PC-9 (cell line): ENCODE results near the gene ZRANB2. TPM values are rescaled to one million over a fixed set of nuclear protein-coding genes. Genes with fewer than 3 reads are reported as not detected.

ENCODE experiments used
- BruUV-seq: library from RNA; stranded (reverse); fragments of 400-500 nt; replicated peaks from 2 replicates; lab custom pipeline; 2021; lab: Mats Ljungman, UMichigan
- CTCF ChIA-PET: fragments of 300-600 bp; sonication (Branson Sonifier 250); formaldehyde crosslinking; loops from one replicate; lab custom pipeline; 2022; ENCODE audit warnings: antibody characterized with exemption; lab: Charles Lee
- POLR2A ChIA-PET: fragments of 300-600 bp; sonication (Branson Sonifier 250); formaldehyde crosslinking; loops from one replicate; lab custom pipeline; 2022; ENCODE audit warnings: antibody characterized with exemption; ENCODE audit not compliant: unreplicated experiment; lab: Charles Lee
- DNase-seq, 2 experiments: peaks; one replicate each; pipeline versions ENCODE4 v3.0.0 to v3.0.0-alpha.2; 2015 to 2022; ENCODE audit warnings: mixed read lengths in 1 of 2
- H2AFZ ChIP-seq: fragments of 200-600 bp; sonication (generic); 2 replicates; pipeline ENCODE4 v1.8.1; 2017; ENCODE audit warnings: antibody characterized with exemption
- H3F3A ChIP-seq: fragments of 200-600 bp; sonication (generic); 2 replicates; pipeline ENCODE4 v1.8.1; 2017; ENCODE audit warnings: antibody characterized with exemption, mild to moderate bottlenecking, low read depth; ENCODE audit not compliant: insufficient read depth
- H3K27ac ChIP-seq: fragments of 200-600 bp; sonication (generic); 2 replicates; pipeline ENCODE4 v1.6.1; 2016; ENCODE audit warnings: mixed run types
- H3K27me3 ChIP-seq: fragments of 200-600 bp; sonication (generic); 2 replicates; pipeline ENCODE4 v1.6.1; 2016; ENCODE audit warnings: low read depth, mixed run types; ENCODE audit not compliant: insufficient read depth
- H3K36me3 ChIP-seq: fragments of 200-600 bp; sonication (generic); 2 replicates; pipeline ENCODE4 v1.6.1; 2016; ENCODE audit warnings: low read depth, mixed run types
- H3K4me1 ChIP-seq: fragments of 200-600 bp; sonication (generic); replicated peaks from 2 replicates; pipeline ENCODE4 v1.6.1; 2016; ENCODE audit warnings: mixed run types; ENCODE audit not compliant: insufficient read depth
- H3K4me2 ChIP-seq: fragments of 200-600 bp; sonication (generic); 2 replicates; pipeline ENCODE4 v1.6.1; 2017; ENCODE audit warnings: mixed run types
- H3K4me3 ChIP-seq: fragments of 200-600 bp; sonication (generic); 2 replicates; pipeline ENCODE4 v1.6.1; 2016; ENCODE audit warnings: mixed run types
- H3K79me2 ChIP-seq: fragments of 200-600 bp; sonication (generic); 2 replicates; pipeline ENCODE4 v1.6.1; 2017; ENCODE audit warnings: low read depth, mixed run types
- H3K9me2 ChIP-seq: fragments of 200-600 bp; sonication (generic); 2 replicates; pipeline ENCODE4 v1.8.1; 2017; ENCODE audit warnings: mild to moderate bottlenecking; ENCODE audit not compliant: insufficient read depth
- H3K9me3 ChIP-seq: fragments of 200-600 bp; sonication (generic); 2 replicates; pipeline ENCODE4 v1.8.1; 2016; ENCODE audit warnings: low read depth; ENCODE audit not compliant: insufficient read depth
- H4K20me1 ChIP-seq: fragments of 200-600 bp; sonication (generic); 2 replicates; pipeline ENCODE4 v1.8.1; 2017; ENCODE audit not compliant: insufficient read depth
- CTCF ChIP-seq: fragments of 200-600 bp; sonication (generic); conservative IDR thresholded peaks from 2 replicates; pipeline ENCODE4 v1.6.1; 2017; ENCODE audit warnings: mixed run types, antibody characterized with exemption, mild to moderate bottlenecking, moderate library complexity
- EZH2 ChIP-seq: fragments of 200-600 bp; sonication (generic); IDR thresholded peaks from 2 replicates; pipeline ENCODE4 v1.8.0; 2017; ENCODE audit warnings: antibody characterized with exemption, low read depth
- intact Hi-C: fragments of 100-400 bp; cut with micrococcal nuclease; formaldehyde crosslinking; loops from one replicate; pipeline ENCODE4 v1.10.0; 2022; ENCODE audit not compliant: unreplicated experiment
- total RNA-seq: library from RNA; stranded (reverse); gene quantifications from 2 replicates; pipeline ENCODE4 v1.2.3, GENCODE V29; 2021

Gene ZRANB2
- total RNA-seq, 1 experiment from 2014 or later: 79.6 TPM

- no peak for DNase-seq
- TF ChIP-seq EZH2 (no peak), CTCF (no peak)
- Histone ChIP-seq H3K9me3 (no peaks in the 10 kb centered on the region), H3K9me2 (no peaks in the 10 kb centered on the region), H3K79me2 (no peaks in the 10 kb centered on the region), H3K36me3 (no peaks in the 10 kb centered on the region), H3K4me3 (no peak overlapping the region), H3K27ac (no peak overlapping the region), H3K4me2 (no peak overlapping the region), H2AFZ (no peak overlapping the region), H4K20me1 (no peaks in the 10 kb centered on the region), H3K27me3 (no peaks in the 10 kb centered on the region), H3K4me1 (no peaks in the 10 kb centered on the region), H3F3A (no peaks in the 10 kb centered on the region)
- no TSS peak for BruUV-seq
- POLR2A ChIA-PET: no interaction called here
- intact Hi-C loops: no loop called here
- CTCF ChIA-PET: no interaction called here
Observed at GRCh38 chr1:71087713-71088112, 6.9 kb upstream of the ZRANB2 start.

GRCh38 chr1:71087060-71087459 is 6.2 kb upstream of the ZRANB2 start:
- ChIA-PET POLR2A (no interaction called here), CTCF (no interaction called here)
- H3K36me3 ChIP-seq: no peaks in the 10 kb centered on the region
- DNase-seq: no peak
- no peak overlapping the region for H3K27ac ChIP-seq
- no peaks in the 10 kb centered on the region for H3K9me2 ChIP-seq
- no peaks in the 10 kb centered on the region for H3K27me3 ChIP-seq
- H3F3A ChIP-seq: no peaks in the 10 kb centered on the region
- no peaks in the 10 kb centered on the region for H4K20me1 ChIP-seq
- H3K4me2 ChIP-seq: no peak overlapping the region
- H2AFZ ChIP-seq: no peak overlapping the region
- H3K4me1 ChIP-seq: no peaks in the 10 kb centered on the region
- H3K79me2 ChIP-seq: no peaks in the 10 kb centered on the region
- TF ChIP-seq CTCF (no peak), EZH2 (no peak)
- no TSS peak for BruUV-seq
- intact Hi-C loops: no loop called here
- H3K4me3 ChIP-seq: no peak overlapping the region
- H3K9me3 ChIP-seq: no peaks in the 10 kb centered on the region

- no peaks in the 10 kb centered on the region for H4K20me1 ChIP-seq
- no peak overlapping the region for H3K4me2 ChIP-seq
- no peak overlapping the region for H2AFZ ChIP-seq
- H3K79me2 ChIP-seq: no peaks in the 10 kb centered on the region
- ChIA-PET CTCF (no interaction called here), POLR2A (no interaction called here)
- no peaks in the 10 kb centered on the region for H3K9me2 ChIP-seq
- H3K4me3 ChIP-seq: no peak overlapping the region
- H3K36me3 ChIP-seq: no peaks in the 10 kb centered on the region
- TF ChIP-seq EZH2: no peak
- TF ChIP-seq CTCF: no peak
- BruUV-seq: no TSS peak
- H3K4me1 ChIP-seq: 0 out of 2 replicates have a peak, but pooled peaks cover 6% of the 10 kb centered on the region
- H3F3A ChIP-seq: no peaks in the 10 kb centered on the region
- DNase-seq: peak in 1 of 2 experiments; percentile 48
- intact Hi-C loops: no loop called here
- no peak overlapping the region for H3K27ac ChIP-seq
- H3K9me3 ChIP-seq: no peaks in the 10 kb centered on the region
- no peaks in the 10 kb centered on the region for H3K27me3 ChIP-seq
Observed at GRCh38 chr1:71086331-71086730, 5.5 kb upstream of the ZRANB2 start.
